ENCODE data around the gene CDC42EP1. TPM values are rescaled to one million over a fixed set of nuclear protein-coding genes. Genes with fewer than 3 reads are reported as not detected.

Gene CDC42EP1
- polyA plus RNA-seq, 3 donors, result 5.9 to 13.2 (median 8.5) TPM

- Histone ChIP-seq H3K36me3 (replicated peaks in 1 of 2; ENCODE audit: control insufficient read depth in 1 of 2, insufficient read depth in 2 of 2, low read length in 2 of 2) (peaks cover 38 to 50% of the 10 kb centered on the region in 2 donors), H3K27ac (ENCODE audit: low read depth in 1 of 2, low read length in 2 of 2) (no peak overlapping the region), H3K79me2 (ENCODE audit: insufficient read depth, low read length) (peaks cover 34% of the 10 kb centered on the region), H3K9me3 (replicated peaks in 1 of 2; ENCODE audit: control insufficient read depth in 1 of 2, insufficient read depth in 1 of 2, low read length in 2 of 2) (no peaks in the 10 kb centered on the region), H3K4me1 (ENCODE audit: control insufficient read depth in 1 of 2, insufficient read depth in 2 of 2, low read length in 2 of 2) (peaks cover 56 to 84% of the 10 kb centered on the region in 2 donors), H4K20me1 (ENCODE audit: insufficient read depth, low read length) (peaks cover 65% of the 10 kb centered on the region), H3K9ac (ENCODE audit: insufficient read depth, low read length, poor library complexity, severe bottlenecking) (no peak overlapping the region), H3K4me3 (replicated peaks in 1 of 3; ENCODE audit: low read depth in 2 of 3, low read length in 3 of 3) (no peak overlapping the region), H3K4me2 (replicated peaks; ENCODE audit: extremely low read depth, low read length, poor library complexity, severe bottlenecking) (no peak overlapping the region), H3K27me3 (ENCODE audit: control insufficient read depth in 2 of 2, insufficient read depth in 2 of 2, low read length in 2 of 2) (no peaks in the 10 kb centered on the region), H2AFZ (ENCODE audit: insufficient read depth, low read depth, low read length, poor library complexity, severe bottlenecking) (no peak overlapping the region)
- 100% methylated on average over 2 of the region's 4 CpGs for WGBS (ENCODE audit: insufficient coverage)
- Mint-ChIP-seq H3K36me3 (peaks cover 49 to 76% of the 10 kb centered on the region in 2 donors), H3K4me3 (no peak overlapping the region), H3K27ac (peak overlapping the region in 1 of 7 donors; percentile 55), H3K27me3 (ENCODE audit: low read depth in 3 of 3) (peaks cover 5 to 14% (median 10%) of the 10 kb centered on the region in 3 donors), H3K4me1 (peaks cover 60% of the 10 kb centered on the region), H3K9me3 (peaks cover 0 to 3% (median 0%) of the 10 kb centered on the region in 7 donors)
- TF ChIP-seq CTCF (IDR thresholded peaks at IDR 0.05), result no peak
- DNase-seq, result no peak
- intact Hi-C loops (cut with micrococcal nuclease), result no loop called here
These were observed 10.3 kb downstream of the CDC42EP1 start for GRCh38 chr22:37570661-37570976.

- H4K20me1 ChIP-seq (ENCODE audit: insufficient read depth, low read length), result peaks cover 57% of the 10 kb centered on the region
- DNase-seq, result no peak
- Mint-ChIP-seq H3K27me3 (ENCODE audit: low read depth in 3 of 3) (peaks cover 1 to 6% (median 3%) of the 10 kb centered on the region in 3 donors), H3K4me3 (no peak overlapping the region), H3K36me3 (peaks cover 46 to 76% of the 10 kb centered on the region in 2 donors), H3K9me3 (peaks cover 0 to 3% (median 0%) of the 10 kb centered on the region in 7 donors), H3K27ac (peak overlapping the region in 1 of 7 donors; percentile 48), H3K4me1 (peaks cover 58% of the 10 kb centered on the region)
- intact Hi-C loops (cut with micrococcal nuclease), result no loop called here
- no peak overlapping the region for H3K27ac ChIP-seq (ENCODE audit: low read depth in 1 of 2, low read length in 2 of 2)
- no peaks in the 10 kb centered on the region for H3K9me3 ChIP-seq (replicated peaks in 1 of 2; ENCODE audit: control insufficient read depth in 1 of 2, insufficient read depth in 1 of 2, low read length in 2 of 2)
- peaks cover 41% of the 10 kb centered on the region for H3K79me2 ChIP-seq (ENCODE audit: insufficient read depth, low read length)
- TF ChIP-seq CTCF (IDR thresholded peaks at IDR 0.05), result no peak
- H3K27me3 ChIP-seq (ENCODE audit: control insufficient read depth in 2 of 2, insufficient read depth in 2 of 2, low read length in 2 of 2), result no peaks in the 10 kb centered on the region
- H3K9ac ChIP-seq (ENCODE audit: insufficient read depth, low read length, poor library complexity, severe bottlenecking), result no peak overlapping the region
- H3K4me3 ChIP-seq (replicated peaks in 1 of 3; ENCODE audit: low read depth in 2 of 3, low read length in 3 of 3), result no peak overlapping the region
- H2AFZ ChIP-seq (ENCODE audit: insufficient read depth, low read depth, low read length, poor library complexity, severe bottlenecking), result no peak overlapping the region
- peaks cover 55 to 84% of the 10 kb centered on the region in 2 donors for H3K4me1 ChIP-seq (ENCODE audit: control insufficient read depth in 1 of 2, insufficient read depth in 2 of 2, low read length in 2 of 2)
- no peak overlapping the region for H3K4me2 ChIP-seq (replicated peaks; ENCODE audit: extremely low read depth, low read length, poor library complexity, severe bottlenecking)
- H3K36me3 ChIP-seq (replicated peaks in 1 of 2; ENCODE audit: control insufficient read depth in 1 of 2, insufficient read depth in 2 of 2, low read length in 2 of 2), result peaks cover 38 to 50% of the 10 kb centered on the region in 2 donors
- WGBS (ENCODE audit: insufficient coverage), result 78% methylated on average over 13 of the region's 16 CpGs
These were observed 11.1 kb downstream of the CDC42EP1 start for GRCh38 chr22:37571258-37571991.

Measured in CD14-positive monocyte (primary cell).